Measurements from ENCODE around the gene KLF15. TPM values are rescaled to one million over a fixed set of nuclear protein-coding genes. Genes with fewer than 3 reads are reported as not detected.

Gene KLF15
- total and polyA plus RNA-seq, 12 donors = 13.5 to 61.3 (median 29.2) TPM

DNA sequence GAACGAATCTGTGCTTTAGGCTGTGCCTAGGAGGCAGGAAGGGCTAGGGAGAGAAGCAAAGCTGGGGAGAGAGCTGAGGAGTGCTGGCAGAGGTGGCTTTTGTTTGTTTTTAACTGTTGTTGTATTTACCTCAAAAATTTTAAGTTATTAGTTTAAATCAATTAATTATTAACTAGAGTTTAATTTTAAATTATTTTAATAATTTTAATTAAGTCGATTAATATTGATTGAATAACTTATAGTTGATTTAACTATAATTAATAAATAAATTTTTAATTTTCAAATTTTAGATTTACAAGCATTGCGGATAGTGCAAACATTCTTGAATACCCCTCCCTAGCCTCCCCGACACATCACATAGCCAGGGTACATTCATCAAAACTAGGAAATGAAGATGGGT is 30.6 kb downstream of the KLF15 start:
- H3K36me3 ChIP-seq = peaks cover 0 to 6% (median 0%) of the 10 kb centered on the region in 9 donors
- intact Hi-C loops (cut with DNase I) = no loop called here
- 86 to 88% methylated on average over 4 of the region's 4 CpGs for WGBS, 2 donors
- H3K27ac ChIP-seq = no peak overlapping the region
- no peaks in the 10 kb centered on the region for H3K4me1 ChIP-seq
- H3K9me3 ChIP-seq = peaks cover 0 to 27% (median 9%) of the 10 kb centered on the region in 11 donors
- H3K4me3 ChIP-seq = no peak overlapping the region
- DNase-seq (no peak), ATAC-seq (no peak)
- TF ChIP-seq, protein P1, sequence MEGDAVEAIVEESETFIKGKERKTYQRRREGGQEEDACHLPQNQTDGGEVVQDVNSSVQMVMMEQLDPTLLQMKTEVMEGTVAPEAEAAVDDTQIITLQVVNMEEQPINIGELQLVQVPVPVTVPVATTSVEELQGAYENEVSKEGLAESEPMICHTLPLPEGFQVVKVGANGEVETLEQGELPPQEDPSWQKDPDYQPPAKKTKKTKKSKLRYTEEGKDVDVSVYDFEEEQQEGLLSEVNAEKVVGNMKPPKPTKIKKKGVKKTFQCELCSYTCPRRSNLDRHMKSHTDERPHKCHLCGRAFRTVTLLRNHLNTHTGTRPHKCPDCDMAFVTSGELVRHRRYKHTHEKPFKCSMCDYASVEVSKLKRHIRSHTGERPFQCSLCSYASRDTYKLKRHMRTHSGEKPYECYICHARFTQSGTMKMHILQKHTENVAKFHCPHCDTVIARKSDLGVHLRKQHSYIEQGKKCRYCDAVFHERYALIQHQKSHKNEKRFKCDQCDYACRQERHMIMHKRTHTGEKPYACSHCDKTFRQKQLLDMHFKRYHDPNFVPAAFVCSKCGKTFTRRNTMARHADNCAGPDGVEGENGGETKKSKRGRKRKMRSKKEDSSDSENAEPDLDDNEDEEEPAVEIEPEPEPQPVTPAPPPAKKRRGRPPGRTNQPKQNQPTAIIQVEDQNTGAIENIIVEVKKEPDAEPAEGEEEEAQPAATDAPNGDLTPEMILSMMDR (IDR thresholded peaks at IDR 0.05) = no peak
- H3K27me3 ChIP-seq = no peaks in the 10 kb centered on the region

DNA sequence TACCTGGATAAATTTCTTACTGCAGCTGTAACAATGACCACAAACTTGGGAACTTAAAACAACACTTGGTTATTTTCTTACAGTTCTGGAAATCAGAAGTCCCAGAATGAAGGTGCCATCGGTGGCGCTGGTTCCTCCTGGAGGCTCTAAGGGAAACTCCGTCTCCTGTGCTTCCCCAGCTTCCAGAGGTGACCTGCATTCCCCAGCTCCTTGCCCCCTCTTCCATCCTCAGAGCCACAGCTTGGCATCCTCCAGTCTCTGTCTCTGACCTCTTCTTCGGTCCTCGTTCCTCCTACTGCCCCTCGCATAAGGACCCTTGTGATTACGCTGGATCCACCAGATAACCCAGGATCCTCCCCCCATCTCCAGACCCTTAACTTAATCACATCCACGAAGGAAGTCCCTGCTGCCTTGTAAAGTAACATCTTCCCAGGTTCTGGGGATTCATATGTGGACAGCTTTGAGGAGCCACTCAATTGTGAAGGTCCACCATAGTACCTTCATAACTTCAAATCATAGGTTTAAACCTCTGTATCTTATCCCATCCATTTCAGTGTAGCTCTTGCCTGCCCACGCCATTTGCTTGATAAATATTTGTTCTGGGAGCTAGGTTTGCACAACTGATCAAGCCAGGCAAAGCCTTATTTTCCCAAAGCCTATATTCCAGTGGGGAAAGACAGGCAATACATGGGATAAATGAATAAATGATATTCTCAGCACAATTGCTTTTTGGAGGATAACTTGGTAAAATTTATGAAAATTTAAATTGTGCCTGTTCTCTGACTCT is 34.8 kb downstream of the KLF15 start:
- no peak for ATAC-seq
- Histone ChIP-seq H3K27me3 (no peaks in the 10 kb centered on the region), H3K9me3 (peaks cover 0 to 11% (median 0%) of the 10 kb centered on the region in 11 donors), H3K36me3 (no peaks in the 10 kb centered on the region), H3K4me3 (no peak overlapping the region), H3K27ac (no peak overlapping the region), H3K4me1 (no peaks in the 10 kb centered on the region)
- DNase-seq = no peak
- intact Hi-C loops (cut with DNase I) = no loop called here
- WGBS, 2 donors = 75 to 78% methylated on average over 9 of the region's 9 CpGs
- TF ChIP-seq, protein P1 (IDR thresholded peaks at IDR 0.05) = no peak

DNA sequence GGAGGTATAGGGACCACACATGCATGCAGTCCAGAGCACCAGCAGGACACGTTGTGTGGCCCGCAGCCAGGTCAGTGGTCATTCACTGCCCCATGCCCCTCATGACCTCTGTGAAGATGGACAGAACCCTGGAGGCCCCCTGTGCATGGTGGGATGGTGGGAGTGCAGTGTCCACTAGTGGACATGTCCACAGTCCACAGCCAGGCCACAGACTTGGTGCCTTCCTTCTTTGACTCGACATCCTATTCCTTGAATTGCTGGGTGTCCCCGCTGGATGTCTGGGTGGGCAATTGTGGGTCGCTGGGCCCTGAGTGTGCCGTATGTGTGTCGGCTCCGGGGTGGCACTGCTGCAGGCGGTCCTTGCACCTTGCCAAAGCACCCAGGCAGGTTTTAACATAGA is 35.7 kb downstream of the KLF15 start:
- H3K9me3 ChIP-seq = peaks cover 0 to 11% (median 0%) of the 10 kb centered on the region in 11 donors
- 78% methylated on average over 9 of the region's 9 CpGs for WGBS, 2 donors
- TF ChIP-seq, protein P1 (IDR thresholded peaks at IDR 0.05) = no peak
- intact Hi-C loops (cut with DNase I) = no loop called here
- no peak overlapping the region for H3K27ac ChIP-seq
- no peak overlapping the region for H3K4me3 ChIP-seq
- H3K4me1 ChIP-seq = no peaks in the 10 kb centered on the region
- H3K36me3 ChIP-seq = no peaks in the 10 kb centered on the region
- H3K27me3 ChIP-seq = no peaks in the 10 kb centered on the region
- DNase-seq (no peak), ATAC-seq (peak in 1 of 8 donors; percentile 57)

DNA sequence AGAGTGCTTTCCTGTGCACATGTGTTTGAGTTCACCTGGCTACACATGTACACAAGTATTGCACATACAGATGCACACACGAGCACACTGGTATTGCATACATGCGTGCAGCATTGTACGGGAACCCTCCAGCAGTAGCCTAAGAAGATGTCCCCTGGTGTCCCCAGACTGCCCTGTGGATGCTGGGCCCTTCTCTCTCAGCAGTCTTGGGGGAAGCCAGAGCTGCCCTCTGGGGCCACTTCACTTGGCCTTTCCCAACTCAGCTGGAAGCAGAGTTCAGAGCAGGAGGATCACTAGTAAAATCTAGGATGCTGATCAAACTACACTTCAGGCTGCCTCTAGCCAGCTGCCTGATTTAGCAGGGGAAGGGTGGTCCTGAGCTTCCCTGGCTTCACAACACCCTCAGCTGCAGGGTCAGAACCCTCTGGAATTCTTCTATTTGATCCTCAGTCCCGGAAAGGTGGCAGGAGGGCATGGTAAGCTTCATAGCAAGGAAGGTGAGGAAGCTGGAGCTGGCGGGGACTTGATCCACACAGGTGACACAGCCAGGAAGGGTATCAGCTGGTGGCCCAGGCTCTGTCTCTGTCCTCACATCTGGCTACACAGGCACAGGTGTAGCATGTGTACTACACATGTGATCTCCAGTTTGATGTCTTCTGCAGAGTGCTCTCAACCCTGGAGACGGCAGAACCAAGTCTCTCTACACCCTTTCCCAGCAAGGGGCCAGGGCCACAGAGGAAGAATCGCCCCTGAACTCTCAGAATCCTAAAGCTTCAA is 36.5 kb downstream of the KLF15 start:
- H3K27ac ChIP-seq = no peak overlapping the region
- WGBS, 2 donors = 86 to 91% methylated on average over 7 of the region's 7 CpGs
- no peak for DNase-seq
- ATAC-seq = no peak
- no peak overlapping the region for H3K4me3 ChIP-seq
- no peaks in the 10 kb centered on the region for H3K4me1 ChIP-seq
- H3K9me3 ChIP-seq = peaks cover 0 to 8% (median 0%) of the 10 kb centered on the region in 11 donors
- TF ChIP-seq, protein P1 (IDR thresholded peaks at IDR 0.05) = no peak
- H3K36me3 ChIP-seq = no peaks in the 10 kb centered on the region
- intact Hi-C loops (cut with DNase I) = no loop called here
- no peaks in the 10 kb centered on the region for H3K27me3 ChIP-seq

Data from heart right ventricle (tissue), 16 donors.